ENCODE results near the gene JARID2. TPM values are rescaled to one million over a fixed set of nuclear protein-coding genes. Genes with fewer than 3 reads are reported as not detected.

The JARID2 gene
- polyA plus RNA-seq, 1 donor (not counting 4 experiments of a cell fraction or from before 2014, with no cell fraction given) = 11.0 TPM

- no peak for DNase-seq (ENCODE audit: low read depth, low spot score)
- Histone ChIP-seq H3K4me3 (ENCODE audit: control insufficient read depth in 2 of 3, extremely low read depth in 1 of 3, insufficient read depth in 2 of 3, low read depth in 1 of 3, low read length in 3 of 3) (no peak overlapping the region), H3K27ac (ENCODE audit: control insufficient read depth, insufficient read depth, low read length) (no peak overlapping the region), H2AFZ (ENCODE audit: control insufficient read depth, low read length) (no peak overlapping the region), H3K36me3 (ENCODE audit: control insufficient read depth in 2 of 2, extremely low read depth in 1 of 2, insufficient read depth in 2 of 2, low read length in 2 of 2) (peaks cover 1 to 4% of the 10 kb centered on the region in 2 experiments), H3K9ac (ENCODE audit: control insufficient read depth, extremely low read depth, insufficient read depth, low read length) (no peak overlapping the region), H3K4me1 (ENCODE audit: control insufficient read depth, extremely low read depth, insufficient read depth, low read length) (no peaks in the 10 kb centered on the region), H3K4me2 (ENCODE audit: control insufficient read depth, extremely low read depth, insufficient read depth, low read depth, low read length) (no peak overlapping the region), H4K20me1 (ENCODE audit: control insufficient read depth, extremely low read depth, insufficient read depth, low read length) (no peaks in the 10 kb centered on the region), H3K9me1 (ENCODE audit: control insufficient read depth, extremely low read depth, insufficient read depth, low read length) (no peaks in the 10 kb centered on the region), H3K9me3 (ENCODE audit: control insufficient read depth, low read depth, low read length) (no peaks in the 10 kb centered on the region), H3K27me3 (ENCODE audit: control insufficient read depth, extremely low read depth, insufficient read depth, low read length) (no peaks in the 10 kb centered on the region), H3K79me2 (ENCODE audit: control insufficient read depth, insufficient read depth, low read length) (no peaks in the 10 kb centered on the region)
- dilution Hi-C loops (cut with MboI; ENCODE audit: extremely low pct_ligation_motif_present, low sequenced_read_pairs) = no loop called here
- FAIRE-seq = no peak
- TF ChIP-seq EZH2 (IDR thresholded peaks at IDR 0.05; ENCODE audit: low read length) (no peak), CTCF (optimal IDR thresholded peaks at IDR 0.05 in 1 of 3, IDR thresholded peaks at IDR 0.05 in 1 of 3, conservative IDR thresholded peaks at IDR 0.05 in 1 of 3; ENCODE audit: extremely low read depth in 1 of 3, insufficient read depth in 2 of 3, low read length in 3 of 3) (no peak)
Observed at GRCh38 chr6:15534974-15535373, 289.1 kb downstream of the JARID2 start.

- DNase-seq (ENCODE audit: low read depth, low spot score) (no peak), FAIRE-seq (no peak)
- TF ChIP-seq EZH2 (IDR thresholded peaks at IDR 0.05; ENCODE audit: low read length) = no peak
- no peak for TF ChIP-seq CTCF (optimal IDR thresholded peaks at IDR 0.05 in 1 of 3, IDR thresholded peaks at IDR 0.05 in 1 of 3, conservative IDR thresholded peaks at IDR 0.05 in 1 of 3; ENCODE audit: extremely low read depth in 1 of 3, insufficient read depth in 2 of 3, low read length in 3 of 3)
- H3K4me3 ChIP-seq (ENCODE audit: control insufficient read depth in 2 of 3, extremely low read depth in 1 of 3, insufficient read depth in 2 of 3, low read depth in 1 of 3, low read length in 3 of 3) = no peak overlapping the region
- dilution Hi-C loops (cut with MboI; ENCODE audit: extremely low pct_ligation_motif_present, low sequenced_read_pairs) = no loop called here
- no peaks in the 10 kb centered on the region for H3K9me3 ChIP-seq (ENCODE audit: control insufficient read depth, low read depth, low read length)
- no peaks in the 10 kb centered on the region for H3K4me1 ChIP-seq (ENCODE audit: control insufficient read depth, extremely low read depth, insufficient read depth, low read length)
- H3K27me3 ChIP-seq (ENCODE audit: control insufficient read depth, extremely low read depth, insufficient read depth, low read length) = no peaks in the 10 kb centered on the region
- no peak overlapping the region for H2AFZ ChIP-seq (ENCODE audit: control insufficient read depth, low read length)
- peaks cover 1 to 4% of the 10 kb centered on the region in 2 experiments for H3K36me3 ChIP-seq (ENCODE audit: control insufficient read depth in 2 of 2, extremely low read depth in 1 of 2, insufficient read depth in 2 of 2, low read length in 2 of 2)
- no peak overlapping the region for H3K27ac ChIP-seq (ENCODE audit: control insufficient read depth, insufficient read depth, low read length)
- no peak overlapping the region for H3K9ac ChIP-seq (ENCODE audit: control insufficient read depth, extremely low read depth, insufficient read depth, low read length)
- no peaks in the 10 kb centered on the region for H3K9me1 ChIP-seq (ENCODE audit: control insufficient read depth, extremely low read depth, insufficient read depth, low read length)
- no peaks in the 10 kb centered on the region for H4K20me1 ChIP-seq (ENCODE audit: control insufficient read depth, extremely low read depth, insufficient read depth, low read length)
- no peak overlapping the region for H3K4me2 ChIP-seq (ENCODE audit: control insufficient read depth, extremely low read depth, insufficient read depth, low read depth, low read length)
- no peaks in the 10 kb centered on the region for H3K79me2 ChIP-seq (ENCODE audit: control insufficient read depth, insufficient read depth, low read length)
Observed at GRCh38 chr6:15535495-15536197, 289.8 kb downstream of the JARID2 start.

Measured in keratinocyte (primary cell).